Measurements from ENCODE around the gene TMEM258. TPM values are rescaled to one million over a fixed set of nuclear protein-coding genes. Genes with fewer than 3 reads are reported as not detected.

Gene TMEM258
- total and polyA plus RNA-seq, 8 donors, result 129 to 185 (median 161) TPM

DNA sequence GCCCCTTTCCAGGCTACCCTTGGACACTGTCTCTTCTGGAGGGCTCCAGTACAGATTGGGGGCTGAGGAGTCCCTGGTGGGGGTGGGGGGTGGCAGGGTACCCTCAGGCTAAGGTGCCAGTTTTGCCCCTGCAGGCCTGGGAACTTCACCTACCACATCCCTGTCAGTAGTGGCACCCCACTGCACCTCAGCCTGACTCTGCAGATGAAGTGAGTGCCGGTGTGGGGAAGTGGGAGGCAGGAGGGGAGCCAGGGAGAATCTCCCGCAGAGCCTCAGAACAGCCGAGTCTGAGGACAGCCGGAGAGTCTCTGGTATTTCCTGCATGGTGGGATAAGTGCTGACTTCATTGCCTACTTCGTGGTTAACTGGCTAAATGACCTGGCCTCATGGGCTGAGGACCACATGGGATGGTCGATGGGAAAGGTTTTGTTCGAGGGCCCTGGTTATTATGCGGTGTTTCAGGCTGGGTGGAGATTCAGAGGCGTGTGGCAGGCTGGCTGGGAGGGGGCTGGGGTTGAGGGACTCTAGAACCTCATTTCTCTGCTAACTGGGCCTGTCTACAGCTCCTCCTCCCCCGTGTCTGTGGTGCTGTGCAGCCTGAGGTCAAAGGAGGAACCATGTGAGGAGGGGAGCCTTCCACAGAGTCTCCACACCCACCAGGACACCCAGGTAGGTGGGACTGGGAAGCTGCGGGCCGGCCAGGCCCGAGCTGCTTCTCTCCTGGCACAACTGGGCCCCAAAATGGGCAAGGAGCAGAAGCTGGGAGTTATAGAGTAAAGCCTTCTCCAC, 8.5 kb downstream of the TMEM258 start:
- no peak for ATAC-seq
- Histone ChIP-seq H3K27ac (no peak overlapping the region), H3K9me3 (no peaks in the 10 kb centered on the region), H3K36me3 (peaks cover 0 to 48% of the 10 kb centered on the region in 2 donors), H3K27me3 (no peaks in the 10 kb centered on the region), H3K4me1 (no peaks in the 10 kb centered on the region), H3K4me3 (no peak overlapping the region)
- DNase-seq, result no peak
- TF ChIP-seq, protein P1, sequence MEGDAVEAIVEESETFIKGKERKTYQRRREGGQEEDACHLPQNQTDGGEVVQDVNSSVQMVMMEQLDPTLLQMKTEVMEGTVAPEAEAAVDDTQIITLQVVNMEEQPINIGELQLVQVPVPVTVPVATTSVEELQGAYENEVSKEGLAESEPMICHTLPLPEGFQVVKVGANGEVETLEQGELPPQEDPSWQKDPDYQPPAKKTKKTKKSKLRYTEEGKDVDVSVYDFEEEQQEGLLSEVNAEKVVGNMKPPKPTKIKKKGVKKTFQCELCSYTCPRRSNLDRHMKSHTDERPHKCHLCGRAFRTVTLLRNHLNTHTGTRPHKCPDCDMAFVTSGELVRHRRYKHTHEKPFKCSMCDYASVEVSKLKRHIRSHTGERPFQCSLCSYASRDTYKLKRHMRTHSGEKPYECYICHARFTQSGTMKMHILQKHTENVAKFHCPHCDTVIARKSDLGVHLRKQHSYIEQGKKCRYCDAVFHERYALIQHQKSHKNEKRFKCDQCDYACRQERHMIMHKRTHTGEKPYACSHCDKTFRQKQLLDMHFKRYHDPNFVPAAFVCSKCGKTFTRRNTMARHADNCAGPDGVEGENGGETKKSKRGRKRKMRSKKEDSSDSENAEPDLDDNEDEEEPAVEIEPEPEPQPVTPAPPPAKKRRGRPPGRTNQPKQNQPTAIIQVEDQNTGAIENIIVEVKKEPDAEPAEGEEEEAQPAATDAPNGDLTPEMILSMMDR (IDR thresholded peaks at IDR 0.05), result no peak
- intact Hi-C loops (cut with DNase I), result no loop called here

GRCh38 chr11:61782841-61783240, 9.6 kb downstream of the TMEM258 start:
- peaks cover 0 to 2% of the 10 kb centered on the region in 2 donors for H3K27me3 ChIP-seq
- no peaks in the 10 kb centered on the region for H3K4me1 ChIP-seq
- TF ChIP-seq, protein P1 (IDR thresholded peaks at IDR 0.05), result no peak
- H3K27ac ChIP-seq, result no peak overlapping the region
- no peak for DNase-seq
- H3K9me3 ChIP-seq, result no peaks in the 10 kb centered on the region
- H3K36me3 ChIP-seq, result peaks cover 0 to 38% of the 10 kb centered on the region in 2 donors
- H3K4me3 ChIP-seq, result no peak overlapping the region
- ATAC-seq, result no peak
- intact Hi-C loops (cut with DNase I), result no loop called here

GRCh38 chr11:61782299-61782698, 10.1 kb downstream of the TMEM258 start:
- no peaks in the 10 kb centered on the region for H3K4me1 ChIP-seq
- H3K27me3 ChIP-seq, result peaks cover 0 to 7% of the 10 kb centered on the region in 2 donors
- intact Hi-C loops (cut with DNase I), result no loop called here
- H3K4me3 ChIP-seq, result no peak overlapping the region
- no peaks in the 10 kb centered on the region for H3K9me3 ChIP-seq
- no peak overlapping the region for H3K27ac ChIP-seq
- peaks cover 0 to 32% of the 10 kb centered on the region in 2 donors for H3K36me3 ChIP-seq
- TF ChIP-seq, protein P1 (IDR thresholded peaks at IDR 0.05), result no peak
- ATAC-seq (no peak), DNase-seq (no peak)

DNA sequence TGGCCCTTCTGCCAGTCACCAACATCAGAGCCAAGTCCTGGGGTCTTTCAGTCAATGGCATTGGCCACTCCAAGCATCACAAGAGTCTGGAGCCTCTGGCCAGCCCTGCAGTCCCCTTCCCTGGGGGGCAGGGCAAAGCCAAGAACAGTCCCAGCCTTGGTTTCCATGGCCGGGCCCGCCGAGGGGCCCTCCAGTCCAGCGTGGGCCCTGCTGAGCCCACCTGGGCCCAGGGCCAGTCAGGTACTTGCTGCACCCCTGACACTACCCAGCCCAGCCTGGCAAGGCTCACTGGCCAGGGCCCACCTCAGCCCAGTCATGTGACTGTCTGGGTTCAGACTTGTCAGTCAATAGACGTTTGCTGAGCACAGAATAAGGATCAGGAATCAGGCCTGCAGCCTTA, 10.8 kb downstream of the TMEM258 start:
- DNase-seq (no peak), ATAC-seq (no peak)
- Histone ChIP-seq H3K27me3 (peaks cover 0 to 14% of the 10 kb centered on the region in 2 donors), H3K27ac (no peak overlapping the region), H3K36me3 (peaks cover 0 to 25% of the 10 kb centered on the region in 2 donors), H3K4me3 (no peak overlapping the region), H3K4me1 (peaks cover 0 to 6% of the 10 kb centered on the region in 2 donors), H3K9me3 (no peaks in the 10 kb centered on the region)
- intact Hi-C loops (cut with DNase I), result no loop called here
- TF ChIP-seq, protein P1 (IDR thresholded peaks at IDR 0.05), result no peak

DNA sequence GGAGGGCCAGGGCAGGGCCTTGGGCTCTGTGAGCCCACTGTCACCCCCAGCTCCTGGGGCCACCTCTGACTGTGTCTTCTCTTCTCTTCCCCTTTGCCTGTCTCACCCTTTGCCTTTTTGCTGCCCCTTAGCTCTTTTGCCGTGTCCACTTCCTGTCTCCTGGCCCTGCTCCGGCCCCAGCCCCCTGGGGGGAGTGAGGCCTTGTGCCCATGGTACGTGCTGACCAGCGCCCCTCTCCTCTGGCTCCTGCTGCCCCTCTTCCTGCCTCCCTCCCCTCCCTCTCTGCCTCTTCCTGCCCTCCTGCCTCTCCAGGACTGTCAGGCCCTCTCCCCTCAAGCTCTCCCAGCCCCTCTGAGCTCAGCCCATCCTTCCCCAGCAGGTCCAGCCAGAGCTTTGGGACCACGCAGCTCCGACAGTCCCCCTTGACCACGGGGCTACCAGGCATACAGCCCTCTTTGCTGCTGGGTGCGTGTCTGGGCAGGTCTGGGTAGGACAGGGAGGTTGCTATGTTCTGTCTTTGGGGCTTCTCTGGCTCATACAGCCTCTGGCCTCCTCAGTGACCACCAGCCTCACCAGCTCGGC, 11.7 kb downstream of the TMEM258 start:
- Histone ChIP-seq H3K9me3 (no peaks in the 10 kb centered on the region), H3K4me3 (no peak overlapping the region), H3K36me3 (peaks cover 0 to 16% of the 10 kb centered on the region in 2 donors), H3K4me1 (peaks cover 0 to 8% of the 10 kb centered on the region in 2 donors), H3K27me3 (peaks cover 0 to 15% of the 10 kb centered on the region in 2 donors), H3K27ac (no peak overlapping the region)
- TF ChIP-seq, protein P1 (IDR thresholded peaks at IDR 0.05), result no peak
- no peak for DNase-seq
- intact Hi-C loops (cut with DNase I), result no loop called here
- ATAC-seq, result no peak

Measured in left lung (tissue), 10 donors.